KG1 (cell line): ENCODE data around the gene PES1.
"Not testable (repeated sequence)": the region's sequence is repeated elsewhere in the genome, so short reads cannot be mapped to it uniquely, and the experiment has no call there.

Experiments used
- DNase-seq: peaks from one replicate; lab custom pipeline; 2025; lab: John Stamatoyannopoulos, UW

PES1 gene

GRCh38 chr22:30575859-30576258, 15.9 kb downstream of the PES1 start:
- no peak for DNase-seq

- DNase-seq = no peak
Observed at GRCh38 chr22:30574997-30575671, 16.6 kb downstream of the PES1 start.

GRCh38 chr22:30574095-30574981, 17.4 kb downstream of the PES1 start, which contains the start of gene GAL3ST1:
Gene GAL3ST1, minus strand, starts transcription at chr22:30574665. Its CDS starts 17,273 bp downstream, at chr22:30557392.
- no peak for DNase-seq

GRCh38 chr22:30573594-30574094, 18.1 kb downstream of the PES1 start:
- DNase-seq = no peak

GRCh38 chr22:30572840-30573593, 18.7 kb downstream of the PES1 start:
- DNase-seq = no peak

DNA sequence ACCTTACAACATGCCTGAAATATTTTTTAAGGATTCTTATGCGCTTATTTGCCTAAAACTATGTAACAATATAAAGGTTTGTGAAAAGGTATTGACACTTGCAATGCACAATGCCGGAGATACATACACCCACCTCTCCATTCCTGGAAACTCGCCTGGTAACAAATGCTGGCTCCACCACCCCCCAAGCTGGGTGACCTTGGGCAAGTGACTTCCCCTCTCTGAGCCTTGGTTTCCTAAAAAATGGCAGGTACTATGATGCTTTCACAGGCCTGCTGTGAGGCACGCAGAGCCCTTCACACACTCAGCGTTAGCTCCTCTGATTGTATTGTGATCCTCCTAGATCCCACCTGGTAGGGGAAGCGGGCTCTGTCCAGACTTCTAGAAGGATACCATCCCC, 19.5 kb downstream of the PES1 start:
- DNase-seq = no peak

DNA sequence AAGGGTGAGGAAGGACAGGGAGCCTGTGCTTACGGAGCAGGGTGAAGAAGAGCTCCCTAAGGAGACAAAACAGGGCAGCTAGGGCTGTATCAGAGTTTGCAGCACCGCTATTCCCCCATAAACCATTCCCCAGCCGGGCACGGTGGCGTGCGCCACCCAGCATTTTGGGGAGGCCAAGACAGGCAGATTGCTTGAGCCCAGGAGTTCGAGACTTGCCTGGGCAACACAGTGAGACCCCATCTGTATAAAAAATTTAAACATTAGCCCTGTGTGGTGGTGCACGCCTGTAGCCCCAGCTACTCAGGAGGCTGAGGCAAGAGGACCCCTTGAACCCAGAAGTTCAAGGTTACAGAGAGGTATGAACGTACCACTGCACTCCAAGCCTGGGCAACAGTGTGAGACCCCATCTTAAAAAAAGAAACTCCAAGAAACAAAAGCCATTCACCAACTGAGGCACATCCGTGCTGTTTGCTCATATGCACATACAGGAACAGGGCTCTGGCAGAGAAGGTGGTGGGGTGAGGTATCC, 22.0 kb downstream of the PES1 start:
- DNase-seq = no peak

DNA sequence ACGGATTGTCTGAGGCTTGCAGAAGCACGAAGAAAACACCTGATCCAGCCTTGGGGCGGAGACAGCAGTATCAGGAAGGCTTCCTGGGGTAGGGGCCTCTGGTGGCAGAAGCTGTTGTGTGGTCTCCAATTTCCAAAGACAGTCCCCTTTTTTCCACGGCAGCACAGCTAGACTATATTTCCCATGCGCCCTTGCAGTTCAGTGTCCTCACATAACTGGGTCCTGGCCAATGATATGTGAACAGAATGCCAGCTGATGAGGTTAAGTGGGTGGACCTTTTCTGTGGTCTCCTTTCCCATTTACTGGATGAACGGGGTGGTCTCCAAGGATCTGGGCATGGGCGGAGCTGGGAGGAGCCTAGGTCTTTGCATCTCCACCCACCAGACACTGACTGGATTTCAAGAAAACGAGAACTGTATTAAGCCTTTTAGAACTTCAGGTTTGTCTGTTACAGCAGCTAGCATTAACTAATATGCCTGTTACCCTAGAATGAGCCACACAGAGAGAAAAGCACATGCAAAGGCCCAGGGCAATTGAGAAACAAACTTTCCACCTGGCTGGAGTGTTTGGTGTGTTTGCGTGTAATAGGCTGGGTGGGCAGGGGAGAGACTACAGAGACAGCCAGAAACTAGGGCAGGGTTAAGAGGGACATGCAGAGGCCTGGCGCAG, 23.4 kb downstream of the PES1 start:
- no peak for DNase-seq

DNA sequence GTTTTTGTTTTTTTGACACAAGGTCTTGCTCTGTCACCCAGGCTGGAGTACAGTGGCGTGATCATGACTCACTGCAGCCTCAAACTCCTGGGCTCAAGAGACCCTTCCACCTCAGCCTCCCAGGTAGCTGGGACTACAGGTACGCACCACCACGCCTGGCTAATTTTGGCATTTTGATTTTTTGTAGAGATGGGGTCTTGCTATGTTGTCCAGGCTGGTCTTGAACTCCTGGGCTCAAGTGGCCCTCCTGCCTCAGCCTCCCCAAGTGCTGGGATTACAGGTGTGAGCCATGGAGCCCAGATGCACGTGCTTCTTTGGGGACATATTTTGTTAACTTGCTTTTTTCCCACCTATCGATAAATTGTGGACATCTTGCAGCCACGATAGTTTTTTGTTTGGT, 24.4 kb downstream of the PES1 start:
- not testable (repeated sequence) for DNase-seq

- DNase-seq = no peak
Observed at GRCh38 chr22:30566125-30566524, 25.6 kb downstream of the PES1 start.

DNA sequence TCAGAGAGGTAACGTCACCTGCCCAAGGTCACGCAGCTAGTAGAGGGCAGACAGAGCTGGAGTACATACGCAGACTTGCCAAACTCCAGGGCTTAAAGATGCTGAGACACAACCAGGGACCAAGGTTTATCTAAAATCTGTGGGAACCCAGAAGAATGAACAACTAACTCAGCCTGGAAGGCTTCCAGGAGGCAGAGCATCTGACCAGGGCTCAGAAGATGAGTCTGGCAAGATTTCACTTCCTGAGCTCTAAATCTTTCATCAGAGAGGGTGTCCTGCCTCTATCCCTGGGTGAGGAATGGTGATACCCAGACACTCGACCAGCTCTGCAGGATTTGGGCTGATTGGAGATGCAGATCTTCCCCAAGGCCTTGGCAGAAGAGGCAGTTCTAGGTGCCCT, 26.4 kb downstream of the PES1 start:
- DNase-seq = no peak

DNA sequence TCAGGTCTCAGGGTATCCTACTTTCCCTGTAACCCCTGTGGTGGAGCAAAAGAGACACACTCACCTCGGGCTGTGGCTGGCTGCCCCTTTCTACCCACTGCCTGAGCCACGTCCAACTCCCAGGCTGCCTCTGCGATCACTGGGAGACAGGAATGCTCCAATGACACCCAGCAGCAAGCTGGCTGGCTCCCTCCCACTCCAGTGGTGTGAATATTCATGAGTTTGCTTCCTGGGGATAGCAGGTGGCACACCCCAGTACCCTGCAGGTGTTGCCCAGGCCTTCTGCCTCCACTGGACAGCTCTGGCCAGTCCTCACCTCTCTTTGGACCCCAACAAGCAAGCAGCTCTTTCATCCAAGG, 27.0 kb downstream of the PES1 start:
- DNase-seq = no peak

DNA sequence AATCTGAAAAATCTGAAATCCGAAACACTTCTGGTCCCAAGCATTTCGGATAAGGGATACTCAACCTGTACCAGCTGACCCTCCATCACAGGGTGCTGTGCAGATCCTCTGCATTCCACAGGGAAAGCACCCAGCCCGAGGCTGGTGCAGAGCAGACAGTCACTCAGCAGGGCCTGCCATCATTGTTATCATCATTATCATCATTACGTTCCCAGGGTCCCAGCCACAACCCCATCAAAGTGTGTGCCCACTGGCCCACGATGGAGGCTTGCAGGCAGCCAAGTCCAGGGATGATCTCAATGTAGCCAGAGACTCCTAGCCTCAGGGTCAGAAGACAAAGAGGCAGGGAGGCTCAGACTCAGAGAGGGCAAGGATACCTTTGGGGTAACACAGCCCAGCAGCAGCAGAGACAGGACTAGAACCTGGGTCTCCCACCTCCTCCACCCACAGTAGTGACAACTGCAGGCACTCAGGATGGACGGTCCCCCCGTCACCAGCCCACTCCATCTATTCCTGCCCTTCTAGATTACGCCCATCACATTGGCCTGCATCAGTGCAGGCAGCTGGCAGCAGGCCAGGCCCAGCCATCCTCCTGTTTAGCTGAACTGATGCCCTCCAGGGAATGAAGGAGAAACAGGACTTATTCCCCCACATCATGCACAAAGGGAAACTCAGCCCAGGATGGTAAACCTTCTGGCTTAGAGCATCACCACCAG, 27.5 kb downstream of the PES1 start:
- no peak for DNase-seq

- no peak for DNase-seq
Observed at GRCh38 chr22:30562366-30562765, 29.3 kb downstream of the PES1 start.

DNA sequence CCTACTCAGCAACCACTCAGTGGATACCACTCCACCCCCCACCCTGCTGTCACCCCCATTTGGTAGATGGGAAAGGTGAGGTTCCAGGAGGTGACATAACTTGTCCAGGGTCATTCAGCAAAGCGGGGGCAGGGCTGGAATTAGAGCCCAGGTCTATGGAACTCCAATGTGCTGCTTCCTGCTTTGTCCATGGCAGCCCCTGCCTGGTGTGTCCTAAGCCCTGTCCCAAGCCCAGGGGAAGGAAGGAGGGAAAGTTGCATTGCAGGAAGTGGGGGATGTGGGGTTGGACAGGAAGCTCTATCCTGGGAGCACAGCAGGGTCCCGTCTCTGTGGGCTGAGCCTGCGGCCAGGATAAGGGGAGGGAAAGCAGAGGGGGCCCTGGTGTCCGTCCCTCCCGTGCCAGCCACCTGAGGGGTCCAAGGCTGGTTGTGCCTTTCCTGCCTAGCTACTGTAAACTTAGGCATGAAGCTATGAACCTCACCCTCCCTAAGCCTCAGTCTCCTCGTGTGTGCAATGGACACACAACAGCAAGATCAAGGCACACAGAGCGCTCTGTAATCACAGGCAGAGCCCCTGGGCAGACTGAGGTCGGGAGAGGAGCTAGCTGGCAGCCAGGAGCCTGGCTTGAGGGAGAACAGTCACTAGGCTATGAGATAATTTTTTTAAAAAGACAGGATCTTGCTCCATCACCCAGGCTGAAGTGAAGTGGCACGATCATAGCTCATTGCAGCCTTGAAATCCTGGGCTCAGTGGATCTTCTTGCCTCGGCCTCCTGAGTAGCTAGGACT, 30.1 kb downstream of the PES1 start:
- DNase-seq = no peak

DNA sequence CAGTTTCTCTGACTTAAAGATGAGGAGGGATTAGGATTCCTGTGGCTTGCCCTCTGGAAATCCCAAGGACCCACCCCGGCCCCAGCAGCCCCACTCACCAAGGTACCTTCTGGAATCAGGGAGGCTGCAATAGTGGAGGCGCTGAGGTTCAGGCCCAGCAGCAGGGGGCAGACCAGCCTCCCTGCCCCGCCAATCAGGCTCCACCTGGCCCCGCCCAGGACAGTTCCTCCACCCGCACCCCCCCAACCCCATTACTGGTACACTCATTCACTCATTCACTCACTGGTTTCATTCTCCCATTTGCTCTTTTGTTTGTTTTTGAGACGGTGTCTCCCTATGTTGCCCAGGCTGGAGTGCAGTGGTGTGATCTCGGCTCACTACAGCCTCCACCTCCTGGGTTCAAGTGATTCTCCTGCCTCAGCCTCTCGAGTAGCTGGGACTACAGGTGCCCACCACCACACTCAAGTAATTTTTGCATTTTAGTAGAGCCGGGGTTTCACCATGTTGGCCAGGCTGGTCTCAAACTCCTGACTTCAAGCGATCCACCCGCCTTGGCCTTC, 31.0 kb downstream of the PES1 start:
- not testable (repeated sequence) for DNase-seq

GRCh38 chr22:30559889-30560288, 31.8 kb downstream of the PES1 start:
- no peak for DNase-seq

GRCh38 chr22:30557243-30557642, 34.5 kb downstream of the PES1 start:
- no peak for DNase-seq

DNA sequence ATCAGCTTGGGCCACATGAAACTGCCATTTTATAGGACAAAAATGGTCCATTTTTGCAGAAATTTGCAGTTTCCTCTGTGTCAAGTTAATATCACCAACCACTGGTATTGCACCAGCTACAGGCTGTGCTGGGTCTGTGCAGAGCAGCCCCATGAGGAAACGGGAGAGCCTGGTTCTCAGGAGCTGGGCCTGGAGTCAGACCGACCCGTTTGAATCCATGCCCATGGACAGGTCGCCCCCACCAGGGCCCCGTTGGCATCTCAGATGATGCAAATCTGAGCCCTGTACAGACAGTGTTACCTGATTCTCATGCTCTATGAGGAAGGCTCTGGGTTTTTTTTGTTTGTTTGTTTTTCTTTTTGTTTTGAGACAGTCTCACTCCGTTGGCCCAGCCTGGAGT, 35.3 kb downstream of the PES1 start:
- DNase-seq = no peak
